ENCODE data around the gene MORC3.

Gene MORC3

GRCh38 chr21:36425286-36425685 is 105.3 kb downstream of the MORC3 start:
- no peak for DNase-seq
